H9 (cell line): ENCODE measurements around the gene IRF2BP2. TPM values are rescaled to one million over a fixed set of nuclear protein-coding genes. Genes with fewer than 3 reads are reported as not detected.
A peak's percentile ranks its signal among the peaks of the same experiment; 100 is the strongest.

Experiments used
- DNase-seq: peaks from one replicate; pipeline ENCODE4 v3.0.0-alpha.2; 2017
- H2AFZ ChIP-seq: one replicate; pipeline ENCODE4 v1.6.1; 2013; ENCODE audit warnings: mild to moderate bottlenecking, low read length, control low read depth, moderate library complexity
- H2AK5ac ChIP-seq: 2 replicates; pipeline ENCODE4 v1.6.1; 2013; ENCODE audit warnings: low read length, control low read depth, mixed read lengths; ENCODE audit not compliant: insufficient read length
- H2BK120ac ChIP-seq: one replicate; pipeline ENCODE4 v1.6.1; 2013; ENCODE audit warnings: low read depth, mild to moderate bottlenecking, low read length, control low read depth, inconsistent platforms; ENCODE audit not compliant: poor library complexity, severe bottlenecking
- H2BK12ac ChIP-seq: 2 replicates; pipeline ENCODE4 v1.6.1; 2013; ENCODE audit warnings: low read length, control low read depth, mixed read lengths, low read depth; ENCODE audit not compliant: insufficient read length
- H2BK15ac ChIP-seq: 2 replicates; pipeline ENCODE4 v1.6.1; 2013; ENCODE audit warnings: low read depth, low read length, control low read depth
- H2BK20ac ChIP-seq: one replicate; pipeline ENCODE4 v1.6.1; 2013; ENCODE audit warnings: low read depth, mild to moderate bottlenecking, low read length, control low read depth, inconsistent platforms; ENCODE audit not compliant: poor library complexity, severe bottlenecking
- H2BK5ac ChIP-seq: 2 replicates; pipeline ENCODE4 v1.6.1; 2013; ENCODE audit warnings: low read length, control low read depth, mixed read lengths; ENCODE audit not compliant: insufficient read length
- H3K14ac ChIP-seq: 2 replicates; pipeline ENCODE4 v1.6.1; 2013; ENCODE audit warnings: low read length, control low read depth; ENCODE audit not compliant: insufficient read depth
- H3K18ac ChIP-seq: 2 replicates; pipeline ENCODE4 v1.6.1; 2013; ENCODE audit warnings: low read depth, mild to moderate bottlenecking, mixed read lengths, low read length, control low read depth; ENCODE audit not compliant: insufficient read length
- H3K23ac ChIP-seq: 2 replicates; pipeline ENCODE4 v1.6.1; 2013; ENCODE audit warnings: low read length, control low read depth, mixed read lengths, low read depth; ENCODE audit not compliant: insufficient read length
- H3K23me2 ChIP-seq: 2 replicates; pipeline ENCODE4 v1.6.1; 2013; ENCODE audit warnings: low read depth, mild to moderate bottlenecking, mixed read lengths, low read length, control low read depth; ENCODE audit not compliant: insufficient read length, poor library complexity, severe bottlenecking
- H3K27ac ChIP-seq: 2 replicates; pipeline ENCODE4 v1.5.1; 2013; ENCODE audit warnings: low read length, control low read depth, mixed read lengths, low read depth; ENCODE audit not compliant: insufficient read length
- H3K27me3 ChIP-seq: 2 replicates; pipeline ENCODE4 v1.6.1; 2013; ENCODE audit warnings: low read length, control low read depth, inconsistent platforms; ENCODE audit not compliant: insufficient read depth
- H3K4ac ChIP-seq: 2 replicates; pipeline ENCODE4 v1.6.1; 2013; ENCODE audit warnings: low read depth, mild to moderate bottlenecking, control low read depth, inconsistent platforms, low read length, moderate library complexity
- H3K4me1 ChIP-seq: 2 replicates; pipeline ENCODE4 v1.6.1; 2013; ENCODE audit warnings: low read length, control low read depth, inconsistent platforms; ENCODE audit not compliant: insufficient read depth
- H3K4me2 ChIP-seq: 2 replicates; pipeline ENCODE4 v1.6.1; 2013; ENCODE audit warnings: low read length, control low read depth, mixed read lengths; ENCODE audit not compliant: insufficient read length, insufficient read depth
- H3K56ac ChIP-seq: 2 replicates; pipeline ENCODE4 v1.6.1; 2013; ENCODE audit warnings: low read depth, mild to moderate bottlenecking, mixed read lengths, low read length, control low read depth; ENCODE audit not compliant: insufficient read length
- H3K79me1 ChIP-seq: 2 replicates; pipeline ENCODE4 v1.6.1; 2013; ENCODE audit warnings: low read depth, mild to moderate bottlenecking, moderate library complexity, low read length, control low read depth, inconsistent platforms; ENCODE audit not compliant: insufficient read depth, poor library complexity, severe bottlenecking
- H3K79me2 ChIP-seq: 2 replicates; pipeline ENCODE4 v1.6.1; 2013; ENCODE audit warnings: low read length, control low read depth, inconsistent platforms; ENCODE audit not compliant: insufficient read depth
- H3K9ac ChIP-seq: 2 replicates; pipeline ENCODE4 v1.6.1; 2013; ENCODE audit warnings: low read length, control low read depth, mixed read lengths; ENCODE audit not compliant: insufficient read length; ENCODE audit errors: extremely low read depth
- H3K9me3 ChIP-seq: one replicate; pipeline ENCODE4 v1.6.1; 2013; ENCODE audit warnings: low read depth, low read length, inconsistent platforms; ENCODE audit not compliant: control insufficient read depth
- H3T11ph ChIP-seq: one replicate; pipeline ENCODE4 v1.6.1; 2013; ENCODE audit warnings: mild to moderate bottlenecking, low read length, control low read depth, inconsistent platforms
- H4K20me1 ChIP-seq: one replicate; pipeline ENCODE4 v1.6.1; 2013; ENCODE audit not compliant: control insufficient read depth, insufficient read length, insufficient read depth
- H4K5ac ChIP-seq: 2 replicates; pipeline ENCODE4 v1.6.1; 2013; ENCODE audit warnings: low read depth, mild to moderate bottlenecking, mixed read lengths, low read length, control low read depth; ENCODE audit not compliant: insufficient read length
- H4K8ac ChIP-seq: replicated peaks from 2 replicates; pipeline ENCODE4 v1.6.1; 2013; ENCODE audit warnings: low read length, control low read depth, mixed read lengths, low read depth; ENCODE audit not compliant: insufficient read length
- H4K91ac ChIP-seq: 2 replicates; pipeline ENCODE4 v1.6.1; 2013; ENCODE audit warnings: low read depth, mild to moderate bottlenecking, moderate library complexity, mixed read lengths, low read length, control low read depth; ENCODE audit not compliant: insufficient read length
- H3K27ac Mint-ChIP-seq, 3 experiments: 2 replicates in 2 of 3; 3 replicates in 1 of 3; pipeline ENCODE4 v1.8.0; 2020 to 2021; ENCODE audit warnings: mixed read lengths in 3 of 3, mild to moderate bottlenecking in 1 of 3, moderate library complexity in 1 of 3
- H3K27me3 Mint-ChIP-seq: 2 replicates; pipeline ENCODE4 v1.8.0; 2021; ENCODE audit warnings: low read depth, mild to moderate bottlenecking, moderate library complexity, mixed read lengths
- H3K36me3 Mint-ChIP-seq, 3 experiments: 2 replicates in 2 of 3; 3 replicates in 1 of 3; pipeline ENCODE4 v1.8.0; 2020 to 2021; ENCODE audit warnings: low read depth in 3 of 3, mixed read lengths in 3 of 3; ENCODE audit not compliant: insufficient read depth in 1 of 3
- H3K4me1 Mint-ChIP-seq, 2 experiments: 2 replicates each; pipeline ENCODE4 v1.8.0; 2020; ENCODE audit warnings: mixed read lengths in 2 of 2
- H3K4me3 Mint-ChIP-seq, 2 experiments: 2 replicates in 1 of 2; 3 replicates in 1 of 2; pipeline ENCODE4 v1.8.0; 2020 to 2021; ENCODE audit warnings: mild to moderate bottlenecking in 2 of 2, mixed read lengths in 2 of 2, moderate library complexity in 1 of 2
- H3K9me3 Mint-ChIP-seq, 2 experiments: 2 replicates in 1 of 2; 3 replicates in 1 of 2; pipeline ENCODE4 v1.8.0; 2020; ENCODE audit warnings: mild to moderate bottlenecking in 2 of 2, mixed read lengths in 2 of 2, moderate library complexity in 1 of 2
- WGBS: extraction: QIAGEN DNeasy Blood & Tissue Kit; methylation state at CpG from one replicate; pipeline ENCODE4 v1.1.7; 2013; ENCODE audit warnings: missing lambda C conversion rate, low lambda C conversion rate, mixed read lengths; ENCODE audit not compliant: insufficient read length; ENCODE audit errors: extremely low coverage; 5-methylcytosine and 5-hydroxymethylcytosine counted together
- total RNA-seq: library from RNA; stranded (reverse); gene quantifications from 2 replicates; pipeline ENCODE4 v1.2.1, GENCODE V29; 2021
- TF ChIP-seq, protein P1 (sequence below): fragments of 200-600 bp; sonication (generic); conservative IDR thresholded peaks from 3 replicates; pipeline ENCODE4 v1.8.0; 2021; ENCODE audit warnings: antibody characterized with exemption, mild to moderate bottlenecking

IRF2BP2 gene
- total RNA-seq, 1 experiment from 2014 or later, result 80.2 TPM

DNA sequence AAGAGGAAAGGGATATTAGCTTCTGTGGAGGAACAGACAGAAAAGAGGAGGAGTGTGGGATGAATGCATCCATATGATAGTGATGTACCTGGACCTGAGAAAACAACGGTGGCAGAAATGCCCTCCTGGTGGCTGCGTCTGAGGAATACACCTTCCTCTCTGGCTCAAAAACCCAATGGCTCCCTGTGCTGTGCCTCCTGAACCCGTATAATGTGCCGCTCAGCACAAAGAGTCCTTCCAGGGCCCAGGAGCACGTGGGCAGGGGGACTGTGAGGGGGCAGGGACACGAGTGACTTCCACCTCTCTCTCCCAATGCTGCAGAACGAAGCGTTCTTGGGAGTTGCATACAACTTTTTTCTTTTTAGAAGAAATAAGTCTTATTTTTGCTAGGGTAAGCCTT lies 31.2 kb downstream of the IRF2BP2 start:
- no peak overlapping the region for H3K4me2 ChIP-seq
- H2BK12ac ChIP-seq, result no peak overlapping the region
- no peak overlapping the region for H3K14ac ChIP-seq
- Mint-ChIP-seq H3K4me1 (no peaks in the 10 kb centered on the region), H3K4me3 (no peak overlapping the region), H3K36me3 (no peaks in the 10 kb centered on the region), H3K9me3 (no peaks in the 10 kb centered on the region; a peak in 1 of 5 replicates), H3K27me3 (peaks cover 1% of the 10 kb centered on the region), H3K27ac (no peak overlapping the region)
- H2BK5ac ChIP-seq, result no peak overlapping the region
- no peak overlapping the region for H4K5ac ChIP-seq
- H4K20me1 ChIP-seq, result no peaks in the 10 kb centered on the region
- no peak overlapping the region for H3K56ac ChIP-seq
- H2BK120ac ChIP-seq, result no peak overlapping the region
- H3K4ac ChIP-seq, result no peak overlapping the region
- no peak overlapping the region for H4K8ac ChIP-seq
- H2AK5ac ChIP-seq, result no peak overlapping the region
- H3K79me1 ChIP-seq, result no peaks in the 10 kb centered on the region
- H4K91ac ChIP-seq, result no peak overlapping the region
- no peak overlapping the region for H3K18ac ChIP-seq
- TF ChIP-seq, protein P1, sequence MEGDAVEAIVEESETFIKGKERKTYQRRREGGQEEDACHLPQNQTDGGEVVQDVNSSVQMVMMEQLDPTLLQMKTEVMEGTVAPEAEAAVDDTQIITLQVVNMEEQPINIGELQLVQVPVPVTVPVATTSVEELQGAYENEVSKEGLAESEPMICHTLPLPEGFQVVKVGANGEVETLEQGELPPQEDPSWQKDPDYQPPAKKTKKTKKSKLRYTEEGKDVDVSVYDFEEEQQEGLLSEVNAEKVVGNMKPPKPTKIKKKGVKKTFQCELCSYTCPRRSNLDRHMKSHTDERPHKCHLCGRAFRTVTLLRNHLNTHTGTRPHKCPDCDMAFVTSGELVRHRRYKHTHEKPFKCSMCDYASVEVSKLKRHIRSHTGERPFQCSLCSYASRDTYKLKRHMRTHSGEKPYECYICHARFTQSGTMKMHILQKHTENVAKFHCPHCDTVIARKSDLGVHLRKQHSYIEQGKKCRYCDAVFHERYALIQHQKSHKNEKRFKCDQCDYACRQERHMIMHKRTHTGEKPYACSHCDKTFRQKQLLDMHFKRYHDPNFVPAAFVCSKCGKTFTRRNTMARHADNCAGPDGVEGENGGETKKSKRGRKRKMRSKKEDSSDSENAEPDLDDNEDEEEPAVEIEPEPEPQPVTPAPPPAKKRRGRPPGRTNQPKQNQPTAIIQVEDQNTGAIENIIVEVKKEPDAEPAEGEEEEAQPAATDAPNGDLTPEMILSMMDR, result peak; percentile 27; the same call in 1 of the 3 replicates
- H2BK15ac ChIP-seq, result no peak overlapping the region
- H3K9me3 ChIP-seq, result no peaks in the 10 kb centered on the region
- H3T11ph ChIP-seq, result no peak overlapping the region
- no peaks in the 10 kb centered on the region for H3K27me3 ChIP-seq
- H3K27ac ChIP-seq, result no peak overlapping the region
- no peak overlapping the region for H2BK20ac ChIP-seq
- no peak overlapping the region for H2AFZ ChIP-seq
- H3K23ac ChIP-seq, result no peak overlapping the region
- no CpG with 5 or more reads among the region's 8 CpGs for WGBS
- no peaks in the 10 kb centered on the region for H3K4me1 ChIP-seq
- no peak overlapping the region for H3K9ac ChIP-seq
- no peaks in the 10 kb centered on the region for H3K79me2 ChIP-seq
- DNase-seq, result peak; percentile 38
- H3K23me2 ChIP-seq, result no peaks in the 10 kb centered on the region
